HG03095 (cell line): Measurements from ENCODE around the gene LRPPRC.
"Not testable (repeated sequence)": the region's sequence is repeated elsewhere in the genome, so short reads cannot be mapped to it uniquely, and the experiment has no call there.

ENCODE experiments used
- ATAC-seq: cut with Tn5 transposase; IDR thresholded peaks from one replicate; pipeline ENCODE4 v1.9.1; 2021; ENCODE audit warnings: moderate library complexity; ENCODE audit not compliant: unreplicated experiment

The LRPPRC gene

DNA sequence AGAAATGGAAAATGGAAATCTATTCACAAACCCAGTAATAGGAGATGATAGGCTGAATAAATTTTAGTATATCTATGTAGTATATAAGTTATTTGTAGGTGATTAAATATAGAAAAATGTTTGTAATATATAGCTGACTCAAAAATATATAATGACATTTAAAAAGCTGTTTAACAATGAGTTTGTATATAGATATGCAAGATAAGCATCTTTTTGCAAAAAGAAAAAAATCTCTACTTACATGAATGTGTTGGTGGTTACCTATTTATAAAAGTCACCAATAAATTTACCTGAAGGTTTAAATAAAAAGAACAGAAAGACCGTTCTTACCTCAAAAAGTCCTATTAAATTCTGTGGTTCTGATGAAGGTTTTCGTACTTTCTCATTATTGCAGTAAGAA, 71.3 kb downstream of the LRPPRC start:
- ATAC-seq = no peak

DNA sequence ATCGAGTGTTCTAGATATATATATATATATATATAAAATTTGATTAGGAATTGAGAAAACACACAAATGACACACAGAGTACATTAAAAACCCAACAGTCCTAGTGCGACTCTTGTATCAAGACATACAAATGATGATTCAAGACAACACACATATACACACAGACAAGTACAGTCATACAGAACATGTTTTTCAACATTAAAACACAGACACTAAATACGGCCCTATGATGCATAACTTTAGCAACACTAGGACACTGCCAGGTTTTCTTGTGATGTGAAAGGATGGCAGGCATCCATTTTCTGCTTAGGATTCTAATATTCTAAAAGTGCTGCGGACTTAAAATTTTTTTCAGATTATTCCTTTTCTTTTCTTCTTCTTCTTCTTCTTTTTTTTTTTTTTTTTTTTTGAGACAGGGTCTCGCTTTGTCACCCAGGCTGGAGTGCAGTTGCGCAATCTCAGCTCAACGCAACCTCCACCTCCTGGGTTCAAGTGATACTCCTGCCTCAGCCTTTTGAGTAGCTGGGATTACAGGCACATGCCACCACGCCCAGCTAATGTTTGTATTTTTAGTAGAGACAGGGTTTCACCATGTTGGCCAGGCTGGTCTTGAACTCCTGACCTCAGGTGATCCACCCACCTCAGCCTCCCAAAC, 84.5 kb downstream of the LRPPRC start:
- not testable (repeated sequence) for ATAC-seq

DNA sequence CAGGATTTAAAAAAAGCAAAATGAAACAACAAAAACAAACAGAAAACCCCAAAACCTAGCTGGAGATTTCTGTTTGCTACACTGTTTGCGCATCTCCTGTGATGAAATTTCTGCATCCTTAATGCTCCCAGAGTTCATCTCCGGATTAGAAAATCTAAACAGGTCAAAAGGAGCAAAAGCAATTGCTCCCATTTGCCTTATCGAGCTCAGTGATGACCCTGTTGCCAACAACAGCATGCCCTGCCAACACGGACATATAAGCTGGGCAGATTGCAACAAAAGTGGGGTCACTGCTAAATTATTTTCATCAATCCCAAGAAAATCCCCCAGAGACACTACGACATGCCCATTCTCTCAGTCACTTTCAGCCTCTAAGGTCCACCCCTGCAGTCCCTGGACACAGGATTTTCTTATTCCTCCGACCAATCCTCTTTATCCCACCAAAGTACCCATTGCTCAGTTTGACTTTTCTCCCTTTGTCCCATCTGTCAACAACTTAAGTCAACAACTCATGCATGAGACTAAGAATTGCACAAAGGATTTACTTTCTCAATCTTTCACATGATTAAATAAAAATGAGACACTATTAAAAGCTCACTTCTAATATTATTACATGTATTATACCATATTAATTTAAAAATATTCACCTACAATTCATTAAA, 89.2 kb downstream of the LRPPRC start:
- ATAC-seq = no peak

DNA sequence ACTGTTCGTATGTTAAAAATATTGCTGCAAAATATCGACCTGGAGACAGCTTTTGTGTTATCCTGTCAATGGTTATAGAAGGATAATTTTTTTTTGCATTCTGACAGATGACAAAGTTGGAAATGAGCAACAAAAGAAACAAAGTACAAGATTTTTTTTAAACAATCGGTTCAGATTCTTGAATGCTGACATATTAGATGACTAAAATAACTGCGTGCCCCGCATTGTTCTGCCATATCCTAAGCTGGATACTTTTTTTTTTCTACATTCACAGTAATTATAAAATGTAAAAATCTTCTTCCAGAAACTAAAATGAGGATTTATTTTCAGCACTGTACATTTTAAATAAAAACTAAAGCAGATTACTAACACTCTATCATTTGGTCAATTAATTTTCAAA, 89.9 kb downstream of the LRPPRC start:
- ATAC-seq = no peak

DNA sequence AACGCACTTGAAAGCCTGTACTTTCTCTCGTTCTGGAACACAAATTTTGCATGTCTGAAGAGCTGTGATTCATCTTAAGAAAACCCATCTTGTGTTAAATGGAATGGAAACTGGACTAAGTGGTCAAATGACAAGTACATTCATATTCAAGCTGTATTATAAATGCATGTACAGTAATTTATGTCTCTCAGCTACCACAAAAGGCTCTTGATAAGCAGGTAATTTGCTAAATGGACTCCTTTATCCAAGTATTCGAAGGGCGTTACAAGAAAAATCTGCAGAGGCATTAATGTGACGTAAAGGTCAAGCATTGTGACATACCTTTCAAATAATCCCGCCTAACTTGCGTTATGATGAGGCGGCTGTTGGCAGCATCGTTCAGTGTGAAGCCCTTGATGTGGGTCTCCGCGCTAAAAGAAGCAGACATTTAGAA, 90.4 kb downstream of the LRPPRC start:
- no peak for ATAC-seq

DNA sequence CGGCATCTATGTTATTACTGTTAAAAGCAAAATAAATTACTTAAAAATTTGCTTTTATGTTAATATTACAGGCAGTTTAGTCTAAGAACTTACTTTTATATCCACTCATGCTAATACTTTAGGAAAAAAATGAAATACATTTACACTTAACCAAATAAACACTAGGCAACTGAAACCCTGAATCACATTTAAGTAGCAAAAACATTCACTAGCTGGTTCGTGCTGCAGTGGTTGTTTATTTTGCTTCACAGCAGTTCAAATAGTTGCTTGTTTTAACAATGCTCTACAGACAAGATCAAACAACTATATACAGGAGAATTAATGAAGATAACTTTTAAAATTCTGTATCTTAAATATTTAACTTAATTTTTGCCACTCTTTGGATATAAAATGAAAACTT, 96.2 kb downstream of the LRPPRC start:
- ATAC-seq = no peak

DNA sequence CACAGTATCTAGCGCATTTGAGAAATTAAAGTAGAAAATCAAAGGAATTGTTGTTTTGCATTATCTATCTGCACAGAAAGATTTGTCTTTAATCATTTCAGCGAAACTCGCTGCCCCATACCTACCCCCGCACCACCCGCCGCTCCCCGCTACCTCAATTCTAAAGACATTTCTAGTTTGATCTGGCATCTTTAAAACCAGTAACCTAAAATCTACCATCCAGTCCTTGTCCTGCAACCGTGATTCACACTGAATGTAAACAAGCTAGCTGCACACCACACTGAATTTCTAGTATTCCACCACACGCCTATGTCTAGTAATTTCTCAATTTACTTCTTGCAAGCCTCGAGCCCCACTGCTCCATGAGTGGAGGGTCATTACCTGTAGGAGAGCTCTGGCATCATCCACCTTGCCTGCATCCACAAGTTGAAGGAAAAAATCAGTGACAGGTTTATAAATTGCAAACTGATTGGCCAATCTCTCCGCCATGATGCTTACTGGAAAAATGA, 96.9 kb downstream of the LRPPRC start:
- no peak for ATAC-seq

DNA sequence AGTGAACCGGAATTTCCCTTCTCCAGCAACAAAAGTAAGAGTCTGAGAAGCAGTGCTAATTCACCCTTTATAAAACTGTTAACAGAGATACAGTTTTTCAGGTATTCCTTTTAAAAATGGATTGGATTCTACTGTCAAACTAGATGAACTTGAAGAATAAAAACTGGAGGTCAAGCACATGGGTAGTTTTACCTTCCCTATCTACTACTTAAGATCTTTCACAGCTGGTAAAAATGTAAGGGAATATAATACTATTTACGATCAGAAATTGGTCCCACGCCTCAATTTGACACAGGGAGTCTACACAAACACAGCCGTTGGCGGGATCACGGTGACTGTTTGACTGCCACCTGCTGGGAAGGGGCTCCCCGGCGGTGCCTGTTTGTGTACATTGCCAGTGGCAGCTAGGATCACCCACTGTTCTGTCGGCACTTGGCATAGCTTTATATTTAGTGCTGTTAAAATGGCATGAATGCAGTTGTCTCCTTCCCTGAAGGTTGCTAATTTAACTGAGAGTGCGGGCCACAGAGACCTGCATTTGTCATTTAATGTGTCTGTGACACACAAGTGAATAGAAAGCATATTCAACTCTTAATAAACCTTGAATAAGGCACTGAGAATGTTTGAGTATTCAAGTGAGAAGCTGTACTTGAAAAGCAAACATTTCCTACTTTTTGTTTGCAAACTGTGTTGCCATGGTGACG, 97.5 kb downstream of the LRPPRC start:
- ATAC-seq = no peak

DNA sequence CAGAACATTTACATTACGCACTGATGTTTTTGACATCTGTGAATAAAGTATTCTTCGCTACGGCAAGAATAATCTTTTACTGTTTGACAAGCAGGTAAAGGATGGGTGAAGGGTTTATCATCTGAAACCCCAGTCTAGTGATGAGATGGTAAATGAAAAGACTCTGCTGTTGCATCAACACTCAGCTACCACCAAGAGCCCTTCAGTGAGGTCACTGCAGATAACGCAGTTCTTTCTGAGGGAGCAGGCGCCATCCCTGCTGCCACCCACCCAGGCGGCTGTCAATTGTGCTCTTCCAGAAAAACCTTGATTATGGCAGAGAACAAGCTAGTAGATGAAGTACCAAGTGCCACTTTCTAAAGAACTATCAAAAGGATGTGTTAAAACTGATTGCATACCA, 98.3 kb downstream of the LRPPRC start:
- ATAC-seq = no peak

DNA sequence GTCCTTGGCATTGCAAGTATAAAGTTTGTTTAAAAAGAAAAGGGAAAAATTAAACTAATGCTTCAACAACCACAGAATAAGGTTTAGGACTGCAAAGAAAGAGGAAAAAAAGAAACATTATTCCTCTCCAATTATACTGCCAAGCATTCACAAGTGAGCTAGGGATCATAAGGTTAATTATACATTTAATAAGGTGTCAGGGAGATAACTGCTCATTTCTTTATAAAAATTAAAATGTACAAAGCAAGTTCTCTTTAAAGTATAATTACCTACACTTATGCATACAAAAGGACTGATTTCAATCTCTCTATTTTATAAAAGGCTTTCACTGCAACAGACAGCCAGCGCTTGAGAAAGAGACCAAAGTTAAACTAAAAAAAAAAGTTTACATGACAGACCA, 98.9 kb downstream of the LRPPRC start:
- no peak for ATAC-seq

DNA sequence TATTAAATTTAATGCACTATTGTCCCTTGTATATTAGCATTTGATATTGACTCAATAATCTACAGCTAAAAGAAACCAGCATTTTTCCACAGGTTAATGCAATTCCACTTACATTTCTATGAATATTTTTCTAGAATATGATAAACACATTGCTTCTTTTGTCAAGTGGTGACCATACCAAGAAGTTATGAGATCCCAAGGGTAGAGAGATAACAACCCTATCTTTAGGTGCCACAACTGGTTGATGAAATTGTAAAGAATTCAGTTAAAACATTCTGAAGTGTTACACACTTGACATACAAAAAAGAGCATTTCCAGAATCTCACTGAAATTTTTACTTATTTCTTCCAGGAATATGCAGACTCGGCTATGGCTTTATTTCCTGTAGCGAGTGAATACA, 101.0 kb downstream of the LRPPRC start:
- ATAC-seq = no peak

DNA sequence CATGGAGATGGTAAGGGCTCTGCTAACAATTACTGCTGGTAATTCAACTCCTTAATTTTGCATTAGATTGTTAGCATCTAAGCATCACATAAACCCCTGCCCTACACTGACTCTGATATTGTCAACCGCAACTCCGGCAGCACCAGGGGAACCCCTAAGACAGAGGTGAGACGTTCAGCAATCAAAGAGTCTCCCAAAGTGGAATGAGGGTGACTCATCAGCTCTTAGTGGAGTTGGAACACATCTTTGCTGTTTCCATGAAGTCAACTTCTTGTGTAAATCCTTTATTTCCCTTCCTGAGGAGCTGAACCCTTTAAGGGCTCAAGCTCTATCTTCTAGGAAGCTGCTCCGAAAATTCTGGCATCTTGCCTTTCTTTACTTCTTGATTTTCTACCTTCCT, 104.9 kb downstream of the LRPPRC start:
- no peak for ATAC-seq

DNA sequence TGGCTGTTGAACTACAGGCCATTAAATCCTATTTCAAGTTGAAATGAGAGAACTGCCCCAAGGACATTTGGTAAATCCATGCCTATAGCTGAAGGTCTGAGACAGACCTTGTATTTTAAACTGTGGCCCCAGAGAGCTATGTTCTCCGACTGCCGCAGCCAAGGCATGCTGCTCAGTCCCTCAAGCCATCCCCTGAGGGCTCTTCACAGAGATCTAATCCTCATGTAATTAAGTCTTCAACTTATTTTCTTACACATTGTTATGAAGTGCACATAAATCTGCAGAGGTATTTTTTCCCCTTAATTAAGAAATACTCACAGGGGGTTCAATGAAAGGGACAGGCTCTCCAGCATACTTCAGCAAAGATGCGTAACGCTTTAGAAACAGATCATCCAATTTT, 106.4 kb downstream of the LRPPRC start:
- ATAC-seq = no peak

DNA sequence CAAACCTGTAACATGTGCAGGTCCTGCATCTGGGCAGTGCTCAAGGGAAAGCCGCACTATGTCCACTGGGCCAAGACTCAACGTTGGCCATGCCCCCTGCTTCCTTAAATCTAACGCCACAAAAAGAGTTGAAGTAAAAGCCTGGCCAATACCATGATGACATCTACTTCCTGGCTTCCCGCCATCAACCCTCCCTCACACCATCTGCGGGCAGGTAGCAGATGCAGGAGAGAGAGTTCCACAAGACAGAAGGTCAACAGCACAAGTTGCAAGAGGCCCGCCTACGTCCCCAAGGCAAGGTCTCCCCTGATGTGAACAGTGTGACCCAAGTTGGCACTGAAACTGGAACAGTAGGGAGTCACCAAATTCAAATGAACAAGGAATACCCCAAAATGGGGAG, 108.6 kb downstream of the LRPPRC start:
- ATAC-seq = no peak

DNA sequence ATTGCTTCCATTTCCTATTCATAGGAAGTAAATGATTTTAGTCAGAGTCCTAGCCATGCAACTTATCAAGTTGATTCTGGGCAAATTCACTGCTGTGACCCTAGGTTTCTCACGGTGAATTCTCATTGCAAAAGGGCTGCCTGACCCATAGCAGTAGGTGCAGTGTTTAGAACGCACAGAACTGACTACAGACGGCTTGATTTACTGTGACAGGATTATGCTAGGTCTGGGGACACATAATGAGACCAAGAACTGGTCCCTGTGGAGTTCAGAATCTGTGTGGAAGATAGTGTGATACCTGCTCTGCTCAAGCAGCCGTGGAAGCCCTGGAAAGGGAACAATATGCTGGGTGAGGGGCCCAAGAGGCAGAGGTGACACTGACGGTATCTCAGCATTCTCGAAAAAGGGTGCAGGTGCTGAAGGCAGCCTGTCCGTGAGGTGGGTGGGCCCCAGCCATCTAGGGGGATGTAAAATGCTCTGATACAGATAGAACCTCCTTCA, 110.6 kb downstream of the LRPPRC start:
- ATAC-seq = no peak

DNA sequence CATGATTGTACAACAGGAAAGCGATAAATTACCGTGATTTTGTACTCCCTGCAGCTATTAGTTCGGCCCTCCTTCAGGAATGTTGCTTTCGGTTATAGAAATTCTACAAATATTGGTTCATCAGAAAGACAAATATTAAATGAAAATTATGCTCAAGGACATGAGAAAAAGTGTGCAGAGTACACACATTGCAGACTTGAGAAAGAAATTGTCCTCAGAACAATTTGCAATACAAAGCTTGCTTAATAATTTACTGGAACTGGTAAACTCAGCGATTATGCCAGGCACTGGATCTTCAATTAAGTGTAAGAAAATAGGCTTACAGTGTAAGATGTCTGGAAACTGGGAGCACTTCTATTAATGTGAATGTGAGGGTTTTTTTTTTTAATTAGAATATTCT, 111.1 kb downstream of the LRPPRC start:
- no peak for ATAC-seq

DNA sequence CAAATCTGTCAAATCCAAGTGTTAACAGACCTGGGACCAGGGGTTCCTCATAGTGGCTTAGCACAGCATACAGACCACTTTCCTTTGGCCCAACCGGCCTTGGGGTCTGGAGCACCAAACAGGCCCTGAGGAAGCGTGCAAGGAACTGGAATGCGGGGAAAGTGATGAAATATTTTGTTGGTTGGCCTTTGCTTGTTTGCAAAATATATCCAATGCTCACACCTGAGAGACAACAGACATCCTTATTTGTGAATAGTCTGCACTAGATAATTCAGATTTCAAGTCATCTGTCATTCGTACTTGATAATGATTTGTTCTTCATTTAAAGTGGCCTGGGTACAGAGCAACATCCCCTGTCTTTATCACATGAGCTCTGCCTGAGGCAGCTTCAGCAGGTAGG, 113.5 kb downstream of the LRPPRC start:
- no peak for ATAC-seq

DNA sequence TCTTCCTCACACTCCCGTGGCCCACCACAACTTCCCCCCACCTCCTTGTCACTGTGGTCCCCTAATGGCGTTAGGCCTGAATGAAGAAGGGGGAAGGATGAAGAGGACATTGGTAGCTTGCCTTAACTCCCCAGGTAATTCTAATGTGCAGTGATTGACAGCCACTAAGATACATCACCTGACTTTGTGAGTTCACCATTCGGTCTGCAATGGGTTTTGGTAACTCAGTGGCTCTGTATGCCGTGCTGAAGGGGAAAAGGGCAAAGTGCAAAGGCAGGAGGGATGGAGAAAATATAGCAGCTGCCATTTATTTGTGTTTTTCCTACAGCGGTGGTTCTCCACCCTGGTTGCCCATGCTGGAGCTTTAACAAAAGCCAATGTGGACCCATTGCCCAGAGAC, 114.8 kb downstream of the LRPPRC start:
- ATAC-seq = no peak

DNA sequence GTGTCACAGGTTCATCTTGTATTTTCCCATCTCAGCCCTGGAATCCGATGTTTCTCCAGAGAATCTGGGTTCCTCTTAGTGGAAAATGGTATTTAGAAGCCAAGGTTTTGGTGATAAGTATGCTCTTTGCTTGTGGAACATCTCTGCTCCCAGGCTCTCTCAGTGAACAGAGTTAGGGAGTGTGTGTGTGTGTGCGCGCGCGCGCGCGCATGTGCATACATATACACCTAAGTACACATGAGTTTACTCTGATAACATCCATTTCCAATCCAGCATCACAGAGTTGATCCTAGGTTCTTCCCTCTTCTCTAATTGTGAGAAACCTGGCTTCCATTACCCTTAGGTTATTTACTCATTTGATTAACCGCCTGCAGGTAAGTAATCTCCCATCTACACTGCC, 115.3 kb downstream of the LRPPRC start:
- no peak for ATAC-seq

DNA sequence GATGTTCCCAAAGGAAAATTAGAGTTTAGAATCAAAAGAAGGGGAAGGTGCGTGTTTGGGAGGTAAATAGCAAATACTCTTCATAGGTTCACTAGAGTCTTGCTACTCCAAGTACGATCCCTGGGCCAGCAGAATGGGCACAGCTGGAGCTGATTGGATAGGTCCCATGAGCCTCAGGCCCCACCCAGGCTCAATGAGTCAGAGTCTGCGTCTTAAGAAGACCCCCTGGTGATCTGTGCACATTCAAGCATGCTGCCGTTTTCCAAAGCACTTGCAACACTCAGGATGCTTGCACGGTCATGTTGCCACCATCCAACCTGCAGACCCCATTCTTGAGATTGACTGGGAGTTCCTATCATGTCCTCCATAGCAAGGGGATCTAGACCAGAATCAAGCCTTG, 116.5 kb downstream of the LRPPRC start:
- no peak for ATAC-seq

DNA sequence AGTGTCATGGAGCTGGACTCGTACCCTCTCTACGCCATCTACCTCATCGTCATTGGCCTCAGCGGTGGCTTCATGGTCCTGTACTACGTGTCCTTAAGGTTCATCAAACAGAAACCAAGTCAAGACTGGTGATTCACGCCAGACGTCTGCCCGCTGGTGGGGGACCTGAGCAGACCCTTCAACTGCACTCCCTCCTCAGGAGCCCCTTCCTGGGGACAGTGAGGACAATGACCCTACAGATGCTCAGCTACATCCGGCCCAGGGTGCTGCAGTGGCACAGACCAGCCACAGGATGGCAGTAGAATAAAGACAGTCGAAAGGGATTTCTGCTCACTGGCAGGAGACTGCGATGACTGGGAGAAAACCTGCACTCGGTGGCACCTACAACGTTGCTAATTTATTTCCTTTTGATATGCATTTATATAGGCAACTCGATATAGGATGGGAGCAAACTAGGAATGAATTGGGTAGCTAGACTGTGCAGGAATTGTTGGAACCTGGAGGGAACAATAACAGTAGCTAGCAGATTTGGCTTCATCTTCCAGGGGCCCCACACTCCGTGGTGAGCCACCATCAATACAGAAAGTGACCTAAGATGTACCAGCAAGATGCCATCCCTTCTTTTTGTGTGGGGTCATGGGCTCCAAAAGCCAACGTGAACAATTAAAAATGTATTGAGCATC, 117.9 kb downstream of the LRPPRC start:
- peak; percentile 72 for ATAC-seq
